HG03432 (cell line): Measurements from ENCODE around the gene PLA2R1.

ENCODE experiments used
- ATAC-seq: cut with Tn5 transposase; IDR thresholded peaks from one replicate; pipeline ENCODE4 v1.9.1; 2021; ENCODE audit warnings: mild to moderate bottlenecking, moderate library complexity; ENCODE audit not compliant: unreplicated experiment

The PLA2R1 gene

DNA sequence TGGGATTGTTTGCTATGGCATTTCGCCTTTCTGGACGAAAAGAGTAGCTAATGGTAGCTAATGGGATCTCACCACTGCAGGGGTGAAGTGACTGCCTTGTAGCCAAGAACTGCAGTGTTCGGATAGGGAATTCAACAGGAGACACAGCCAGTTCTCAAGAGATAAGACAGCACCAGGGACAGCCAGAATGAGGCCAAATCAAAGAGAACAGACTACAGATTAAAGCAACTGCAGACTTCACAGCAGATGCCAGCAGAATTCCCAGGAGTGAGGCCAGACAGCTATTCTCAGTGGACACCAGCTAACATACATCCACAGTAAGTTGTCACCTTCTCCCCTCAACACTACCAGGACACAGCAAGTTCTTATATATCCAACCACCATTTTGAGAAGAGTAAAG lies 124.0 kb downstream of the PLA2R1 start:
- no peak for ATAC-seq

DNA sequence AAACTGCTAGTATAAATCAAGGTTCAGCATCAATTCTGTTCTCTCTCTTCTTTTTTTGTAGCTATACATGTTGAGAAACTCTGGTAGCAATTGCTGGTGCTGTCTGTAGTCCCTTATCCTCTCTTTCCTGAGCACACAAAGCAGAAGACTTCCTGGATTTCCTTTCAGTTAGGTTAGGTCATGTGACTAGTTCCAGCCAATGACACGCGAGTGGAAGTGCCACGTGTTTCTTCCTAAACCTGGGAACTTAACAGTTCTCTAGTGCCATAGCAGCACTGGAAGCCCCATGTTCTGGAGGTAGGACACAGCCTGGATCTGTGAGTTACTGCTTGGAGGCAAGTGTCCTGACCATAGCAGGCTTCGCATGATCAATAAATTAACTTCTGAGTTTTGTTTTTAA lies 125.9 kb downstream of the PLA2R1 start:
- ATAC-seq, result no peak

DNA sequence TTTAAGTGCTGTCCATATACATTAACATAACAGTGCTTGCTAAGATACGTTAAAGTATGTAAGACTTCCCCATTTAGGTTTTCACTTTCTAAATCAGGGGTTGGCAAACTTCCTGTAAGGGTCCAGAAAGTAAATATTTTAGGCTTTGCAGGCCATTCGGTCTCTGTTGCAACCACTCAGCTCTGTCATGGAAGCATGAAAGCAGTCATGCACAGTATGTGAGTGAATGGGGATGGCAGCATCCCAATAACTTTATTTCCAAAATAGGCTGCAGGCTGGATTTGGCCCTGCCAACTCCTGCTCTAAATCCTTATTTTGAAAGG lies 128.7 kb downstream of the PLA2R1 start:
- peak; percentile 93 for ATAC-seq

DNA sequence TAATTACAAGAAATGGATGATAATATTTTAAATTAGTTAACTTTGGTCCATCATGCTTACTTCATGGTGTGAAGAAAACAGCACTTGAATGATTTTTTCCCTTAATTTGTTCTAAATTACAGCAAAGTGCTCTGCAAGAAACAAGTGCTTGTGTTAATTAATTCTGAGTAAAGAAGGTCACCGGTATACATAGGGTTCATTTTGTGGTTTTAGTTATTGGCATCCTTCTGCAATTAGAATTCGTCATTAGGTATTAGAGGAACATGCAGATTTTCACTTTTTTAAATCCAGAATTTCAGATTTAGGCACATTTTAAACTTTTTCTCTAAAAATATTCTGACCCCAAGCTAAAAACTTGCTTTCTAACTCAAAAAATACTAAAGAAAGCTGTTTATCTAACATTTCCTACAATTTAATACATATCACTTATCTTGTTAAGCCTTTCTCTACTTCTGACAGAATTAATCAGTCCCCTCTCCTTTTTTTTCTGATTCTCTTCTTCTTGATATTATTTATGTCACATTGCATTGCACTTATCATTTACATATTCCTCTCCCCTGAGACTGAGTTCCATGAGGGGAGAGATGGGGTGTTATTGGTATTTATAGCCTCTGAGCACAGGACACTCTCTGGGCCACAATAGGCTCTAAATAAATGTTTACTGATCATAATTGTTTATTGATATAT lies 129.2 kb downstream of the PLA2R1 start:
- ATAC-seq, result no peak

DNA sequence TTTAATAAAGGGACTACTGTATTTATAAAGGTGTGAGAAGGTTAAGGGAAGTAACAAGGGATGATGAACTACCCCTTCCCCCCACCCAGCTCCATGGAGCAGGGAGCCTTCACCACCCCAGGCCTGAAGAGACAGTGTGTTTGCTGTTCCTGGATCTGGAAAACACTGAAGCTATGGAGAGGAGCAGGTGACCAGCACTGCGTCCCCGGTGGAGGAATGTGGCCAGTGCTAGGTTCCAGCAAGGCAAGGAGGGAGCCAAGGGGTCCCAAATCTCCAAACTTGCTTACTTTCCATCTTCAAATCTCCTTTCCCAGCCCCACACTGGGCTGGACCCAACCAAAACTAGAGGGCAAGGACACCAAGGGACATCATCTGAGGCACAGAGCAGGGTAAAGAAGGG lies 135.7 kb downstream of the PLA2R1 start:
- ATAC-seq, result no peak

DNA sequence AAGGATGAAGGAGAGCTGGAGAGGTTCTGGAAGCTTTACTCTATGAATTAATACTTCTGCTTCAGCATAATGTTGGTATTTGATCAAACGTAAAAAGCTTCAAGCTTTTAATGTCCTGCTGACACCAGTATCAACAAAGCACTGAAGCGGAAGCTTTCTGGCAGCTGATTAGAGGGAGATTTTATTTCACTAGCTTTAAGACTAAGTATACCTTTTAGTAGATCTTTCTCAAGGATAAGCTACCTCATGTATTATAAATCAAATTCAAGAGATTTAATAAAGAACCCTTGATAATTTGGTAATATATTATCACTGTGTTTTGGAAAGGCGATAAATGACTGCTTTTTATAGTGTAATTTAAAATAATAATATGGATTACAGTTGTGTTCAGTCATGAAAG lies 136.4 kb downstream of the PLA2R1 start:
- no peak for ATAC-seq

DNA sequence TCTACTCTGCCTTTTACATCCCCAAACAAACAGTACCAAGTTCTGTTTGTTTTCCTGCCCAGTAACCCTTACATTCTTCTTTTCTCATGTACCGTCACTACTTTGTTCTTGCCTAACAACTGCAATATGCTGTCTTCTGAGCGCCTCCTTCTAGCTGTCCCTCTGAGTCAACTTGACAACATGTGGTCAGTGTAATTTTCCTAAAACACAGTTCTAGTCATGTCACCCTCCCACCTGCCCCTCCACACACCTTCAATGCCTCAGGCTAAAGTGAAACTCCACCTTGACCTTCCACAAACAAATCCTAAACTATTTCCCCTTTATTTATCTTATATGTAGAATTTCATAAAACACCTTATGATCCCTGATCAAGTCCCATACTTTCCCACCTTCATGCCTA lies 139.9 kb downstream of the PLA2R1 start:
- ATAC-seq, result peak; percentile 65

DNA sequence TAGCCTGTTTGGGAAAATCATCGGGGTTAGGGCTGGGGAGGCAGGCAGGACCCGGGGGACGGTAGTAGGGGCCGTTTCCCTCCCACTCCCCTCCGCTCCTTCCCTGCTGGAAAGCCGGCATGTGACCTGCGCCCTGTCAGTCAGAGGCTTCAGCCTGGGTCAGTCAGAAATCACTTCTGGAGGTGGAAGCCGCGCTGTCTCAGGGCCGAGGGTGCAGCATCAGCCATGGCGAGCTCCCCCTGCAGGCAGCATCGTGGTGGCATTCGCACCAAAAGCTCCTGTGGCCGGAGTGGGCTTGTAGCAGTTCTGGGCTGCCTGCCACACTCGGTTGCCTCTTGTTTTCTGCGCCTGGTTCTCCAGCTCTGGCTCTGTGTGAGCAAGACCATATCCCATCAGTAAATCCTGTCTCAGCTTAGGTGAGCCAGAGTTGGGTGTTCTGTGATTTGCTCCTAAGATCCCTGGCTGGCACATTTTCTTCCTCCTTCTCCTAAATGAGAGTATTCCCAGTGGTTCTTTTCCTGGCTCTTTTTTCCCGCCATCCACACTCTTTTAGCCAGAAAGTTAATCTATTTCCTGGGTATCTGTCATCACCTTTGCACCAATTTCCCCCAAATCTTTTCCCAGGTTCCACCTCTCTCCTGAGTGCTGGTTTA lies 140.5 kb downstream of the PLA2R1 start:
- peak; percentile 96 for ATAC-seq

DNA sequence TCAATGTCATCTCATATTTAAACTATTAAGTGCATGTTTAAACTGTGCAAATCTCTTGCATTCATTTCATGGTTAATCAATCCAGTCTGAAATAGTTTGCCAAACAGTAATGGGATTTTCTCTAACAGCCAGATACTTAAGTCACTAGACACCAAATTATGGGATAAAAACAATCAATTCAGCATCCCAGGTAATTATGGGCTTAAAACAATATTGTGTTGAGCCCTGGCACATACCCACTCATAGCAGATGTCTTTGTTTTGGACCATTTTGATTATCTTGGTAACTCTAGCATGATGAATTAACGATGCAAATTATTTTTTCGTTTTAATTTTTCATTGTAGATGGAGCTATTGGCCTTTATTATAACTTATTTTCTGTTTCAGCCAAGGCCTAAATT lies 145.9 kb downstream of the PLA2R1 start:
- ATAC-seq, result no peak

DNA sequence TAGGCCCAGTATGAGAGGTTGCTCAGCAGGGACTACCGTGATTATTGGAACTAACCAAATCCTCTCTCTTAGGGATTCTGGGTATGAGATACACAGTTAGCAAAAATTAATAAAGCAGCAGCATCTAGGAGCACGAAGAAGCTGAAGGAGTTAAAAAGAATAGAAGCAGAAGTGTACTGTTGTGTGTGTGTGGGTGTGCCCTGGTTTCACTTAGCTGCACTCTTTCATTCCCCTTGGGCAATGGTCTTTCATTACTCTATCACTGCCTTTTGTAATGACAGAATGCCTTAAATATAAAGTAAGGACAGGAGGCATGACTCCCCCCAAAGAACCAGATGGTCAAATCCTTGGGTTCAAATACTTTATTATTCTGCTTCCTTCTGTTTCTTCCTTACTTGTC lies 148.5 kb downstream of the PLA2R1 start:
- ATAC-seq, result peak; percentile 62

DNA sequence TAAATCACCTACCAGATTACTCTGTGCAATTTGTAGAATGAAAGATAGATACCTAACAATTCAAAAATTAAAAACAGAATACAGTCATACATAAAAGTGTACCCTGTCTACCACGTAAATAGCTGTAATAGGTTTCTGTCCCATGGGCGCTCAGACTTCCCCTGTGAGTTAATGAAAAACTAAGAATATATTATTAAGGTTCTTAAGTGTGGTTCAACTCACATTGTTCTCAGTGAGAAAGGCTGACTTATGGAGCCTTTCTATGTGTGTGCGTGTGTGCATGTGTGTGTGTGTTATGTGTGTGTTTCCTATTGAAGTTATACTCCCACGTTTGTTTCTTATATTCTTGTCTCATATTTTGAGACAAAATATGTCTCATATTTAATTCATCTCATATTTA lies 149.8 kb downstream of the PLA2R1 start:
- ATAC-seq, result peak; percentile 51

DNA sequence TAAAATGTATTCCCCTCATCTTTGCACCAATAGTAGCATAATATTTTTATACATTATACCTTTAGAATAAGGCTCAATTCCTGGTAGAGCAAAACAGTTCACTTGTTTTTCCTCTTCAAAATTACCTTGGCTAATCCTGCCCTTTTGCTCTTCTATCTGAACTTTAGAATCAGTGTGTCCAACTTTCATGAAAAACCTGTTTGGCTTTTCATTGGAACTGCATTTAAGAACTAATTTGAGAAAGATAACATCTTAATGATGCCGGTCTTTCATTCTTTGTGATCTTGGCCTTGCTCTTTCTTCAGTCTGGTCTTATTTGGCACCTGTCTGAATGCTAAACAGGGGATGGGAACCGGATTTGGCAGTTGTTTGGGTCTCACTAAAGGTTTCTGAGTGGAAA lies 151.5 kb downstream of the PLA2R1 start:
- no peak for ATAC-seq

DNA sequence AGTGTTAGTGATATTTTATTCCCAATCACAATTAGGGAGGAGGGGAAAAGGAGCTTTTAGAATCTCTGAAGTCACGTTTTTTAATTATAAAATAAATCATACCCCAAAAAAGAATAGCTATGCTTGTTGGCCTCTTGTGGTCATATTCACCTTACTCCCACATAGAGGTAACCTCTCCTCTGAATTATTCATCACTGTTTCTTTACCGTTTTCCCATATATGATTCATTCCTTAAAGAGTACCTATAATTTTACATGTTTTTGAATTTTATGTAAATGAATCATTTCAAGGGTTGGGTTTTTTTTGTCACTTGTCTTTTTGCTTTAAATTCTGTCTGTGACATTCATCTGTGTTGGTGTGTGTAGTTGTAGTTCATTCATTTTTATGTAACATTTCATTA lies 153.8 kb downstream of the PLA2R1 start:
- no peak for ATAC-seq

DNA sequence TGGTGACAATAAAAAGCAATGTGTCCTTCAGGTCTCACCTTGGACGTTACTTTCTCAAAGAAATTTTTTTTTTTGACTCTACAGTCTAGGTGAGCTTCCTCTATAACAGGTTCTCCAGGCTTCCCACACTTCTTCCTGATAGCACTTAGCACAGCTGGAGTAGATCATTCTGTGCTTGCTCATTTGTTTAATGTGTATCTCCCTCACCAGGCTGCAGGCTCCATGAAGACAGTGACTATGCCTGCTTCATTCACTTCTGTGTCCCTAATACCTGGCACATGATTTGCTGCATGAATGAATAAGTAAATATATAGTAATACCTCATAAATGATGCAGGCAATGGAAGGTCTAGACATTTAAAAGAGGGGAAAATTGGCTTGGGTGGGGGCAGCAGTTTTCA lies 154.5 kb downstream of the PLA2R1 start:
- no peak for ATAC-seq

DNA sequence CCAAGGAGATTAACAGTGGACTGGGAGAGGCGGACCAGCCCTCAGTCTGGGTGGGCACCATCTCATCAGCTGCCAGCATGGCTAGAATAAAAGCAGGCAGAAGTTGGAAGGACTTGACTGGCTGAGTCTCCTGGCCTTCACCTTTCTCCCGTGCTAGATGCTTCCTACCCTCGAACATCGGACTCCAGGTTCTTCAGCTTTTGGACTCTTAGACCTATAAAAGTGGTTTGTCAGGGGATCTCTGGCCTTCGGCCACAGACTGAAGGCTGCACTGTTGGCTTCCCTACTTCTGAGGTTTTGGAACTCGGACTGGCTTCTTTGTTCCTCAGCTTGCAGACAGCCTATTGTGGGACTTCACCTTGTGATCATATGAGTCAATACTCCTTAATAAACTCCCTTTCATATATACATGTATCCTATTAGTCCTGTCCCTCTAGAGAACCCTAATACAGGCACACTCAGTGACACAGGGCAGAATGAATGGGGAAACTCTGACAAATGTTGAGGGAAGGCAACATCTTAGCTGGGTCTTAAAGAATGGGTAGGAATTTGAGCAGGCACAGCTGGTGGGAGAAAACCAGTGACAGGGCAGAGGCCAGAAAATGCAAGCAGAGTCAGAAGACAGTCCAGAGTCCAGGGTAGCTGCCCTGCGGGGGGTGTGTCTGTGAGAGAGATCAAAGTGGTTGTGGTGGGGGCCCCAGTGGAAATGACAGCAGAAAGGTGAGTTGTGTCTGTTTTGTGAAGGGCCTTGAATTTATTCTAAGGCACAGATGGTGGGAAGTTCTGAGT lies 156.3 kb downstream of the PLA2R1 start:
- no peak for ATAC-seq

DNA sequence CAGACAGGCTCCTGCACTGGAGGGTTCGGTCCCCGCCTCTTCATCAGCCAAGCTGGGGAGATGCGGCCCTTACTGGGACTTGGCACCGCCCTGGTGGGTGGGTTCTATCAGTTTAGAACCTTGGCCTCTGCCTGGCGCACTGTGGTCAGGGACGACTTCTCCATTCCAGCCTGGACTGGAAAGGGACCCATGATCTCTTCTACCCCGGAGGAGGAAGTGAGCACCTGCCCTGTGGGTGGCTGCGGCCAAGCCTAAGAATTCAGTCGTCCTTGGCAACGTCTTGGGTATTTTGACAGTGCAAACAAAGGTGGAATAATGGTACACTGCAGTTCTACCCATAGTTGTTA lies 157.5 kb downstream of the PLA2R1 start:
- ATAC-seq, result peak; percentile 55

DNA sequence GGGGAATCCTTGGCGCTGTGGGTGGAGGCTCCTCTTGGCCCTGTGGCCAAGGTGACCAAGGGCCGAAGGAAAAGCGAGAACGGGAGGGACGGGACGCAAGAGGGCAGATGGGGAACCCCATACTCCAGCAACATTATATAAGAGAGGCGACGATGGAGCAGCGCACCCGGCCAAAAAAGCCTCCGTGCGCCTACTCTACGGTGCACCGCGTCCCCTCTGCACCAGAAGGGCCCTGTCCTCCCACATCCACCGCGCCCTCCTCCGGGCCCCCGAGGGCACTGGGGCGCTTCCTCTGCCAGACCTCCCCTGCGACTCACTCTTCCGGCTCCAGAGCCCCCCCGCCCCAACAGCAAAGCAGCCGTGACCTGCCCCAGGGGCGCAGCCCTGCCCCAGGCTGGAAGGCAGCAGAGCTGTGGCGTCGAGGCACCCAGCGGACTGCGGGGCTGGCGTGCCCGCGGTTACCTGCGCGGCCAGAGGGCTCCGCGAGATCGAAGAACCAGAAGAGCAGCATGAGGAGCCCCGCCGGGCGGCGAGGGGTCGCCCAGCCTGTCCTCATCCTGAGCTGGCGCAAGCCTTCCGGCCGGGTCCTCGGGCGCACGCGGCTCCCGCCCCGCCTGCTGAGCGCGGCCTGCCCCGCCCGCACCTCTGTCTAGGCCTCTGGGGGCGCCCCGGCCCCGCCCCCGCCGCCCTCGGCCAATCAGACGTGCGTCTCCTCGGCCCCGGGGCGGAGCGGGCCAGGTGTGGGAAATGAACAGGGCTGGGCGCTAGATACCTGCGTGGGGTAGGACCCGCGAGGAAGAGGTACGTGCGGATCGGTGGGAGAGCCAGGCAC lies 158.1 kb downstream of the PLA2R1 start, which contains the start of gene LY75:
TSS of gene LY75 (minus strand) at position 630 of the 832 bp plus-strand sequence.
- ATAC-seq, result peak; percentile 90

DNA sequence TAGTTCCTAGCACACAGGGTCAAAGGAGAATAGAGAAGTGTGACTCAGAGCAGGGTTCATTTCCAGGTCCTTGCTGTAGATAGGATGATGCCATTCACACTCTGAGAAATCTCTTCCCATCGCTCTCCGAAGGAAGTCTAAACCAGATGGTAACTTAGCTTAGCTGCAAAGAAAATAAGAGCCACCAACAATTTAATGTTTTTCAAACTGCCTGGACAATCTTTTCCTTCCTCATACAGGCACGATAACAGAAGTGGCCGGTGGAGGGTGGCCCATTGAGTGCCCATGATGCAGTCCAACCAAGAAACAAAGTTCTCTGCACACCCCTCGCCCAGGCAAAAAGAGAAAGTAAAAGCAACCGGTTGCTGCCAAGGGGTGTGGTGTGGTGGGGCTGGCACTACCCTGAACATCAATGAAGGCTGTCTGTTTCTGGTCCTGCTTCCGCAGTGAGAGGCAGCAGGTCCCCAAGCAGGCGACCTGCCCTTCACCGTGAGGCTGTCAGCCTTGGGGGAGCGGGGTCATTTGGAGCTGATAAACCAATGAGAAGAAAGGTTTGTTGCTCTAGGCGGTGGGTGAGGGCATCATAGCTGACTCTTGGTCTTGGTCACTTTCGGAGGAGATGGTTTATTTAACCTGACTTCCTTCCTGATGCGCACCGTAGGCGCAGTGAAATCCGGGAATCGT lies 158.8 kb downstream of the PLA2R1 start:
- peak; percentile 35 for ATAC-seq

DNA sequence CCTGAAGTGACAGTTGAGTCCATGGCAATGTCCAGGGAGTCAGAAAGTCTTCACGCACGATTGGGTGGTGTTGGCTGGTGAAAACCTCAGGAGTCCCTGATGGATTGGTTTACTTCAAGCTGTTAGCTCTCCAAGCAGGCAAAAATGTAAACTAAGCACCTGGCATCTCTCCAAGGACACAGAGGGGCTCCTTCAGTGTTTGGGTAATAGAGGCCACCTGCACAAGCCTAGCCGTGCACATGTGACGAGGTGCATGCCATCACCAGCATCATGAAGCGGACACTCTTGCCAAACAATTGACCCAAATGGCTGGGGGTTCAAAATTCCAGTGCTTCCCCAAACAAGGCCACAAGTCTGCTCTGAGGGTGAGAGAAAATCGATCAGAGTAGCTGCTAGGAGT lies 159.7 kb downstream of the PLA2R1 start:
- no peak for ATAC-seq

DNA sequence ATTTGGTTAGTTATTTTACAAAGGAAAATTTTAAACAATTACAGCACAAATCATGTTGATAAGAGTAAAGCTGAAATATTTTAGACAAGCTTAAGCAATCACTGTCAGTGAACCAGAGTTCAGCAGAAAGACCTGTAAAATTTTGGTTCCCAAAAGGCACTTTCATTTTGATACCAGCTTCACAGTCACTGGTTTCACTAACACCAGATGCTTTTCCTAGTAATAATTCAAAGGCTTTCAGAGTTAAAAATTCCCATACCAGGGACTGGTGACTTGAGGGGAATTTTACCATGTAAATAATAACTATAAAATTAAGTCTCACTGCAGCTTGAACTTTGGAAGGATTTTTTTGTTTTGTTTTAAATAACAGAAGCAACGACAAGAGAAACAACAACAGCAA lies 162.1 kb downstream of the PLA2R1 start:
- no peak for ATAC-seq

DNA sequence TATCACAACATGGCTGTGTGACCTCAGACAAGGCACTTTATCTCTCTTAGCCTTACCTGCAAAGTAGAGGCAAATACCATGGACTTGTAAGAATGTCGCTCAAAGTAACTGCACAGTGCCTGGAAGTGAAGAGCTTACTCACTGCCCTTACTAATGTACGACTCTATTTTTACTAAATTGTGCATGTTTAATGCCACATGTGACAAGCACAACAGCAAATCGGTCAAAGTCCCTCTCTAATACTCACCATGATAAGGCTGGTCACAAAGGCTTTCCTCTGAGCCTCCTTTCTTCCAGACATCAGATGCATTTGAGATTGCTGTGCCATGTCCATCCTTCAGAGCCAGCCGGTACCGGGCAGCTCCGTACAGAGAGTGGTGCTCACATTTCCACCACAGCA lies 164.0 kb downstream of the PLA2R1 start:
- ATAC-seq, result no peak
